Transverse colon (tissue), 3 donors: ENCODE results near the gene NTRK2.

ENCODE experiments used
- POLR2A ChIP-seq: fragments of 450-650 bp; IDR thresholded peaks from one replicate; pipeline ENCODE4 v1.6.1; 2016; ENCODE audit warnings: antibody characterized with exemption, mild to moderate bottlenecking, moderate library complexity
- TF ChIP-seq, protein P1 (sequence below), 5 experiments: fragments of 200-600 bp in 3 of 5; fragments of 450-650 bp in 2 of 5; sonication (generic) in 3 of 5; IDR thresholded peaks; 1 replicate in 2 of 5; 2 replicates in 3 of 5; pipeline ENCODE4 v1.5.1; 2016 to 2017; ENCODE audit warnings: antibody characterized with exemption in 5 of 5, inconsistent platforms in 3 of 5, mild to moderate bottlenecking in 2 of 5, moderate library complexity in 1 of 5

DNA sequence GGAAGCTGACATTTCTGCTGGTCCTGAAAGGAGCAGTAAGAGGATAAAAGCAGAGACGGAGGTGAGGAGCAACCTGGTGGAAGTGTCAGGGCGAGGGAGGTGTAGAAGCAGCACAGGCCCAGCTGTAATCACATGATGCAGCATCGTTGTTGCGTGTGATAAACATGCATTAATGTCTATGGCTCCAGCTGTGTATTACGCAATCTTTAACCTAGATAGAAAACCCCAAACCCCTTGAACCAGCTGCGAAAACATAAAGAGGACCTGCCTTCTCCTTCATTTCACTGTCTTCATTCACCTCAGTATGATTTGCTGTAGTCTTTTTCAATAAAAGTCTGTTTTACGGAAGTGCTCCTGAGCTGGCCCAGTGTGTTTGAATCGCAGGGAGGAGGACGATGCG, 162.9 kb downstream of the NTRK2 start:
- no peak for TF ChIP-seq POLR2A
- TF ChIP-seq, protein P1, sequence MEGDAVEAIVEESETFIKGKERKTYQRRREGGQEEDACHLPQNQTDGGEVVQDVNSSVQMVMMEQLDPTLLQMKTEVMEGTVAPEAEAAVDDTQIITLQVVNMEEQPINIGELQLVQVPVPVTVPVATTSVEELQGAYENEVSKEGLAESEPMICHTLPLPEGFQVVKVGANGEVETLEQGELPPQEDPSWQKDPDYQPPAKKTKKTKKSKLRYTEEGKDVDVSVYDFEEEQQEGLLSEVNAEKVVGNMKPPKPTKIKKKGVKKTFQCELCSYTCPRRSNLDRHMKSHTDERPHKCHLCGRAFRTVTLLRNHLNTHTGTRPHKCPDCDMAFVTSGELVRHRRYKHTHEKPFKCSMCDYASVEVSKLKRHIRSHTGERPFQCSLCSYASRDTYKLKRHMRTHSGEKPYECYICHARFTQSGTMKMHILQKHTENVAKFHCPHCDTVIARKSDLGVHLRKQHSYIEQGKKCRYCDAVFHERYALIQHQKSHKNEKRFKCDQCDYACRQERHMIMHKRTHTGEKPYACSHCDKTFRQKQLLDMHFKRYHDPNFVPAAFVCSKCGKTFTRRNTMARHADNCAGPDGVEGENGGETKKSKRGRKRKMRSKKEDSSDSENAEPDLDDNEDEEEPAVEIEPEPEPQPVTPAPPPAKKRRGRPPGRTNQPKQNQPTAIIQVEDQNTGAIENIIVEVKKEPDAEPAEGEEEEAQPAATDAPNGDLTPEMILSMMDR (IDR thresholded peaks at IDR 0.05), result no peak
